NCI-H1092 treated with DMSO at 0.1 percent for 48 hours (cell line): ENCODE measurements around the gene OR6K3.
"Not testable (repeated sequence)": the region's sequence is repeated elsewhere in the genome, so short reads cannot be mapped to it uniquely, and the experiment has no call there.

ENCODE experiments used
- DNase-seq: peaks from one replicate; lab custom pipeline; 2025; lab: John Stamatoyannopoulos, UW

The OR6K3 gene

GRCh38 chr1:158720620-158721019 is at the start of gene OR6K3:
OR6K3 (minus strand) TSS chr1:158720720; CDS start chr1:158718115, 2,605 bp downstream.
- DNase-seq, result no peak

- DNase-seq, result no peak
These were observed 33.9 kb upstream of the OR6K3 start, which contains the start of gene OR6K6 for GRCh38 chr1:158754420-158754819. OR6K6 (plus strand) TSS chr1:158754720; CDS start chr1:158754888, 168 bp downstream.

- DNase-seq, result no peak
These were observed 31.7 kb upstream of the OR6K3 start for GRCh38 chr1:158752155-158752712.

GRCh38 chr1:158735848-158736247 is 15.3 kb upstream of the OR6K3 start:
- DNase-seq, result no peak

GRCh38 chr1:158732524-158732923 is 12.0 kb upstream of the OR6K3 start:
- DNase-seq, result no peak

GRCh38 chr1:158731707-158732106 is 11.2 kb upstream of the OR6K3 start:
- no peak for DNase-seq

GRCh38 chr1:158730453-158730852 is 9.9 kb upstream of the OR6K3 start:
- DNase-seq, result no peak

- DNase-seq, result no peak
These were observed 8.1 kb upstream of the OR6K3 start for GRCh38 chr1:158728510-158729225.

- DNase-seq, result no peak
These were observed 3.9 kb upstream of the OR6K3 start for GRCh38 chr1:158724442-158724841.

GRCh38 chr1:158719664-158720063 is 856 bp downstream of the OR6K3 start:
- DNase-seq, result no peak

- DNase-seq, result no peak
These were observed 3.2 kb downstream of the OR6K3 start for GRCh38 chr1:158717344-158717743.

GRCh38 chr1:158716335-158716734 is 4.2 kb downstream of the OR6K3 start:
- no peak for DNase-seq

- DNase-seq, result no peak
These were observed 5.8 kb downstream of the OR6K3 start for GRCh38 chr1:158714754-158715153.

GRCh38 chr1:158711098-158711497 is 9.4 kb downstream of the OR6K3 start:
- DNase-seq, result no peak

GRCh38 chr1:158706096-158706495 is 14.4 kb downstream of the OR6K3 start:
- no peak for DNase-seq

- no peak for DNase-seq
These were observed 20.0 kb downstream of the OR6K3 start, which contains the start of gene OR6K2 for GRCh38 chr1:158700552-158700951. OR6K2 (minus strand) TSS chr1:158700652; CDS start chr1:158700652, 0 bp downstream.

- no peak for DNase-seq
These were observed 25.9 kb downstream of the OR6K3 start for GRCh38 chr1:158694596-158694995.

GRCh38 chr1:158692356-158692755 is 28.2 kb downstream of the OR6K3 start:
- DNase-seq, result no peak

- DNase-seq, result no peak
These were observed 28.6 kb downstream of the OR6K3 start for GRCh38 chr1:158691907-158692306.

GRCh38 chr1:158691149-158691548 is 29.4 kb downstream of the OR6K3 start:
- not testable (repeated sequence) for DNase-seq

- DNase-seq, result no peak
These were observed 30.6 kb downstream of the OR6K3 start for GRCh38 chr1:158689875-158690274.

- no peak for DNase-seq
These were observed 31.4 kb downstream of the OR6K3 start for GRCh38 chr1:158689110-158689509.

GRCh38 chr1:158688343-158688742 is 32.2 kb downstream of the OR6K3 start:
- not testable (repeated sequence) for DNase-seq

- DNase-seq, result no peak
These were observed 33.5 kb downstream of the OR6K3 start for GRCh38 chr1:158687037-158687436.
